ENCODE measurements around the gene RBM3.

RBM3 gene

GRCh38 chrX:48578661-48579128 lies 4.4 kb downstream of the RBM3 start:
- no peak for DNase-seq (ENCODE audit: low spot score)

GRCh38 chrX:48579259-48579658 lies 5.0 kb downstream of the RBM3 start:
- DNase-seq (ENCODE audit: low spot score) = no peak

GRCh38 chrX:48580662-48581061 lies 6.4 kb downstream of the RBM3 start:
- DNase-seq (ENCODE audit: low spot score) = no peak

DNA sequence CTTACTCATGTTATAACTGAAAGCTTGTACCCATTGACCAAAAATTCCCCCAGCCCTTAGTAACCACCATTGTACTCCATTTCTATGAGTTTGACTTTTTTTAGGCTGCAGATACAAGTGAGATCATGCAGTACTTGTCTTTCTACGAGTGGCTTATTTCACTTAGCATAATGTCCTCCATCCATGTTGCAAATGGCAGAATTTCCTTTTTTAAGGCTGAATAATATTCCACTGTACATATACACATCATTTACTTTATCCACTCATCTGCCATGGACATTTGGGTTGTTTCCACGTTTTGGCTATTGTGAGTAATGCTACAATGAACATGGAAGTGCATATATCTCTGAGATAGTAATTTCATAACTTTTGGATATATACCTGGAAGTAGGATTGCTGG lies 10.4 kb downstream of the RBM3 start:
- no peak for DNase-seq (ENCODE audit: low spot score)

GRCh38 chrX:48589482-48590162 lies 15.3 kb downstream of the RBM3 start:
- no peak for DNase-seq (ENCODE audit: low spot score)

- no peak for DNase-seq (ENCODE audit: low spot score)
Observed at GRCh38 chrX:48590203-48591103, 16.2 kb downstream of the RBM3 start.

GRCh38 chrX:48591255-48591791 lies 17.0 kb downstream of the RBM3 start:
- DNase-seq (ENCODE audit: low spot score) = no peak

DNA sequence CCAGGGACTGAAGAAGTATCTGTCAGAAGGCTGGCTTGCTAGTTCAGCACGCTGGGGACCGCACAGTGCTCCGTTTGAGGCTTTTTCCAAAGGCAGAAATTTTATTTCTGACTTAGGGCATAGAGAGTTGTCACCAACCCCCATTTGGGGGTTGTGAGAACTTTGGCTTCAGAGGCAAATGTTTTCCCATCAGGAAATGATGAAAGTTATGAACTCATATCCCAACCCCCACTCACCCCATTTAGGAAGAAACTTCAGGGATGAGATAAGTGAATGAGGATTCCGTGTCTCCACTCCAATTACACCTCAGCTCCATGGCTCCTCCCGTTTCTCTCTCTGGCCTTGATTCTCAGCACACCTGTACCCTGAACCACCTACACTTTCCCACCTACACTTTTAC lies 18.7 kb downstream of the RBM3 start:
- DNase-seq (ENCODE audit: low spot score) = no peak

GRCh38 chrX:48595929-48596328 lies 21.6 kb downstream of the RBM3 start:
- DNase-seq (ENCODE audit: low spot score) = no peak

GRCh38 chrX:48597353-48598264 lies 23.3 kb downstream of the RBM3 start, which contains the start of gene WDR13:
Gene WDR13 (plus strand): TSS chrX:48597492. CDS start chrX:48597997, 505 bp downstream.
- DNase-seq (ENCODE audit: low spot score) = peak; percentile 87

DNA sequence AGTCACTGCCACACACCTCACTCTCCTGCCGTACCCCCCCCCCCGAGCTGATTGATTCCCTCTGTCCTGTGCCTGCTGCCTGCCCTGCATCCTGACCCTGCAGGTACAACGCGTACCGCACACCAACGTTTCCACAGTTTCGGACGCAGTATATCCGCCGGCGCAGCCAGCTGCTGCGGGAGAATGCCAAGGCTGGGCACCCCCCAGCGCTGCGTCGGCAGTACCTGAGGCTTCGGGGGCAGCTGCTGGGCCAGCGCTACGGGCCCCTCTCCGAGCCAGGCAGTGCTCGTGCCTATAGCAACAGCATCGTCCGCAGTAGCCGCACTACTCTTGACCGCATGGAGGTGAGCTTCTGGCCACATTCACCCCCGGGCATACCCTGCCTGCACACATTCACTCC lies 24.3 kb downstream of the RBM3 start:
- DNase-seq (ENCODE audit: low spot score) = no peak

DNA sequence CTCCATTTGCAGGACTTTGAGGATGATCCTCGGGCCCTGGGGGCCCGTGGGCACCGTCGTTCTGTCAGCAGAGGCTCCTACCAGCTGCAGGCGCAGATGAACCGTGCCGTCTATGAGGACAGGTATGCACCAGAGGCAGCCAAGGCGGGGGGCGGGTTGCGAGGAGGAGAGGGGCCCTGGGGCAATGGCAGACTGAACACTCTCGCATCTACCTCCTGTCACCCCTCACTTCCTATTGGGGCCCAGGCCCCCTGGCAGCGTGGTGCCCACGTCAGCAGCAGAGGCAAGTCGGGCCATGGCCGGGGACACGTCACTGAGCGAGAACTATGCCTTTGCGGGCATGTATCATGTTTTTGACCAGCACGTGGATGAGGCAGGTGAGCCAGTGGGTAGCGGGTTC lies 25.1 kb downstream of the RBM3 start:
- no peak for DNase-seq (ENCODE audit: low spot score)

- DNase-seq (ENCODE audit: low spot score) = no peak
Observed at GRCh38 chrX:48600226-48600625, 25.9 kb downstream of the RBM3 start.

GRCh38 chrX:48601741-48602394 lies 27.6 kb downstream of the RBM3 start:
- no peak for DNase-seq (ENCODE audit: low spot score)

DNA sequence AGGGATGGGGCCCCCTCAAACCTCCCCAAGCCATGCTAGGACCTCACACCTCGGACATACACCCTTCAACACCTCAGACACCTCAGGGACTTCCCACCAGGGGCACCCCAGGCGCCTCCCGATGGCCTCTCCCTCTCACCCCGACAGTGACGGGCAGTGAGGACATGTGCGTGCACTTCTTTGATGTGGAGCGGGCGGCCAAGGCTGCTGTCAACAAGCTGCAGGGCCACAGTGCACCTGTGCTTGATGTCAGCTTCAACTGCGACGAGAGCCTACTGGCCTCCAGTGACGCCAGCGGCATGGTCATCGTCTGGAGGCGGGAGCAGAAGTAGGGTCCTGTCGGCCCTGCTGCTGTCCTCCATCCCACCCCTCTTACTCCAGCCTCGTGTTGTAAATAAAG lies 30.4 kb downstream of the RBM3 start:
- no peak for DNase-seq (ENCODE audit: low spot score)

DNA sequence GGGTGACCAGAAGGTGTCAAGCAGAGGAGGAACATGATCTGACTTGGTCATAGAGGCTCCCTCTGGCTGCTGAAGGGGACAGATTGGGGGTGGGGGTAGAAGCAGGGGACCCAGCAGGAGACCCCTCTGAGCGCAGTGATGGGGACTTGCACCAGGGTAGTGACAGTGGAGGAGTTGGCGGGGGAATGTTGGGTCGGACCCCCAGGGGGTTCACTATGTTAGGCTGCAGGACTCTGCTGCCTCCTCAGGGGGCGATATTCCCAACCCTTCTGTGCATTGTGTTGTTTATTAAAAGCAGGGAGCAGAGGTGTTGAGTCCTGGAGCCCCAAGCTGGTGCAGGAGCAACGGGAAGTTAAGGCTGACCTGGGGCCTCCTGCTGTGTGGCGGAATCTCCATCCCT lies 31.8 kb downstream of the RBM3 start:
- no peak for DNase-seq (ENCODE audit: low spot score)

- DNase-seq (ENCODE audit: low spot score) = no peak
Observed at GRCh38 chrX:48611703-48612102, 37.4 kb downstream of the RBM3 start.

DNA sequence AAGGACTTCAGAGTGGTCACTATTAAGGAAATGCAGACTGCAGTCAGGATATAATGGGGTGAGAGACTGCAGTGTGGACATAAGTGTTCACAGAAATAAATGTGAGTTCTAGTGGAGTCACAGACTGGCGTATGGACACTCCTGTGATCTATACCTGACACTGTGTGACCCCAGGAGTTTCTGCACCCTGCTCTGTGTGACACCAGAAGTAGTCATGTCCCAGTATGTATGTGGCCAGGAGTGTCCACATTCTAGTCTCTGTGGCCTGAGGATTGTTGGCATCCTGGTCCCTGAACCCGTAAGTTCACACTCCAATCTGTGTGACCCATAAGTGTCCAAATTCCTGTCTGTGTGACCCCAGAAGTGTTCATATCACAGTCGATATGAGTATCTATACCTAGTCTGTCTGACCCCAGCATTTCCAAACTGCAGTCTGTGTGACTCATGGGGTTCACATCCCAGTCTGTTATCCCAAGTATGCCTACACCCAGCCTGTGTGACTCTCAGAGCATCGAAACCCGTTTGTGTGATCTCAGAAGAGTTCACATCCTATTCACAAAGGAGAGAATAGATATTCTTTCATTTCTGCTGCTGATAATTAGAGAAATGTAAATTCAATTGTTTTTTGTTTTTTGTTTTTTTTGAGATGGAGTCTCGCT lies 39.3 kb downstream of the RBM3 start:
- DNase-seq (ENCODE audit: low spot score) = no peak

DNA sequence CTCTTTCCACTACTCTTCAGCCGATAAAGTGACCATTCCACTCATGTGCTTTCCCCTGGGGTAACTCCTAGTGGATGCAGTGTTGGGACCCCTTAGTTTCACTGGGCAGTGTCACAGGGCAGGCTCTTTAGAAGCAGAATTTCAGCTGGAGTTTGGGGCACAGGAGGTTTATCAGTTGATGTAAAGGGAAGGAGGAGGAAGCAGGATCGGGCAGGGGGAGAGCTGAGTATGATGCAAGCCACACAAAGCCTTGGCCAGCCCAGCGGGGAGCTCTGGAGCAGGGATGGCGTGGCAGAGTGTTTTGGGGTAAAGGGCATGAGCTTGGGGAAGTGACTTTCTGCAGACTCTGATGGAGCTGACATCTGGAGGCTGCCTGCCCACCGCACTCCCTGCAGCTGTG lies 42.3 kb downstream of the RBM3 start:
- no peak for DNase-seq (ENCODE audit: low spot score)

GRCh38 chrX:48617542-48618340 lies 43.5 kb downstream of the RBM3 start:
- no peak for DNase-seq (ENCODE audit: low spot score)
